WTC11 (cell line): Measurements from ENCODE around the gene CNTNAP5. TPM values are rescaled to one million over a fixed set of nuclear protein-coding genes. Genes with fewer than 3 reads are reported as not detected.

Experiments
- ATAC-seq: fragments of 200-7000 bp; cut with Tn5 transposase; 2 replicates; pipeline ENCODE4 v1.10.0; 2021; ENCODE audit warnings: mild to moderate bottlenecking, moderate library complexity
- CTCF ChIA-PET: fragments of 300-600 bp; sonication (Branson Sonifier 250); formaldehyde crosslinking; loops from one replicate; lab custom pipeline; 2021; ENCODE audit warnings: antibody characterized with exemption; lab: Charles Lee
- POLR2A ChIA-PET: fragments of 350-600 bp; sonication (Branson Sonifier 250); formaldehyde crosslinking; loops from one replicate; lab custom pipeline; 2021; ENCODE audit warnings: antibody characterized with exemption; lab: Charles Lee
- DNase-seq: peaks from one replicate; pipeline ENCODE4 v3.0.0; 2021; ENCODE audit warnings: low spot score
- H3K27ac Mint-ChIP-seq: 2 replicates; pipeline ENCODE4 v1.8.0; 2021; ENCODE audit warnings: mixed read lengths
- H3K27me3 Mint-ChIP-seq: 2 replicates; pipeline ENCODE4 v1.8.0; 2021; ENCODE audit warnings: low read depth, mild to moderate bottlenecking, moderate library complexity, mixed read lengths
- H3K36me3 Mint-ChIP-seq: 2 replicates; pipeline ENCODE4 v1.8.0; 2021; ENCODE audit warnings: mixed read lengths
- H3K4me1 Mint-ChIP-seq: 2 replicates; pipeline ENCODE4 v1.8.0; 2022; ENCODE audit warnings: mixed read lengths
- H3K4me3 Mint-ChIP-seq: 2 replicates; pipeline ENCODE4 v1.8.0; 2021; ENCODE audit warnings: mild to moderate bottlenecking, moderate library complexity, mixed read lengths
- H3K9me3 Mint-ChIP-seq: 2 replicates; pipeline ENCODE4 v1.8.0; 2021; ENCODE audit warnings: mixed read lengths
- HMGA2 ChIP-seq: fragments of 250-450 bp; sonication (Bioruptor Pico); IDR thresholded peaks from 2 replicates; pipeline ENCODE4 v1.4.0; 2021; ENCODE audit warnings: mild to moderate bottlenecking, moderate library complexity
- IRF2 ChIP-seq: sonication (generic); formaldehyde crosslinking; IDR thresholded peaks from 2 replicates; pipeline ENCODE4 v1.8.0; 2022; ENCODE audit warnings: low read depth, missing genetic modification reagents, borderline replicate concordance
- NR1H2 ChIP-seq: sonication (generic); formaldehyde crosslinking; IDR thresholded peaks from 2 replicates; pipeline ENCODE4 v1.9.0; 2021; ENCODE audit warnings: mild to moderate bottlenecking, moderate library complexity, missing genetic modification reagents
- PRRX2 ChIP-seq: fragments of 250-450 bp; sonication (Bioruptor Pico); IDR thresholded peaks from 2 replicates; pipeline ENCODE4 v1.8.0; 2021; ENCODE audit warnings: mild to moderate bottlenecking
- RELA ChIP-seq: sonication (generic); formaldehyde crosslinking; IDR thresholded peaks from 2 replicates; pipeline ENCODE4 v1.8.1; 2022; ENCODE audit warnings: missing genetic modification reagents, mild to moderate bottlenecking, borderline replicate concordance
- RORB ChIP-seq: fragments of 250-450 bp; sonication (Bioruptor Pico); IDR thresholded peaks from 2 replicates; pipeline ENCODE4 v1.9.0; 2021; ENCODE audit warnings: mild to moderate bottlenecking
- SP1 ChIP-seq: sonication (generic); formaldehyde crosslinking; conservative IDR thresholded peaks from 2 replicates; pipeline ENCODE4 v1.8.1; 2022; ENCODE audit warnings: missing genetic modification reagents
- TCF7 ChIP-seq: sonication (generic); formaldehyde crosslinking; IDR thresholded peaks from 2 replicates; pipeline ENCODE4 v1.8.0; 2022; ENCODE audit warnings: mild to moderate bottlenecking, low read depth, missing genetic modification reagents, moderate library complexity
- ZNF121 ChIP-seq: sonication (generic); formaldehyde crosslinking; IDR thresholded peaks from 2 replicates; pipeline ENCODE4 v1.8.0; 2023; ENCODE audit warnings: missing genetic modification reagents
- ZNF138 ChIP-seq: sonication (generic); formaldehyde crosslinking; conservative IDR thresholded peaks from 2 replicates; pipeline ENCODE4 v1.8.1; 2022; ENCODE audit warnings: mild to moderate bottlenecking, moderate library complexity, missing genetic modification reagents
- ZNF317 ChIP-seq: sonication (generic); formaldehyde crosslinking; IDR thresholded peaks from 2 replicates; pipeline ENCODE4 v1.8.1; 2023; ENCODE audit warnings: low read depth, mild to moderate bottlenecking, moderate library complexity, missing genetic modification reagents, borderline replicate concordance
- ZNF671 ChIP-seq: fragments of 250-450 bp; sonication (Bioruptor Pico); IDR thresholded peaks from 2 replicates; pipeline ENCODE4 v1.8.0; 2021; ENCODE audit warnings: mild to moderate bottlenecking
- total RNA-seq: library from RNA; stranded (reverse); gene quantifications from 3 replicates; pipeline ENCODE4 v1.2.3, GENCODE V29; 2021
- TF ChIP-seq, protein P1 (sequence below): sonication (generic); formaldehyde crosslinking; conservative IDR thresholded peaks from 2 replicates; pipeline ENCODE4 v1.8.1; 2023; ENCODE audit warnings: mild to moderate bottlenecking, low read depth, missing genetic modification reagents, moderate library complexity
- TF ChIP-seq, protein P2 (sequence below): fragments of 250-450 bp; sonication (Bioruptor Pico); IDR thresholded peaks from 2 replicates; pipeline ENCODE4 v1.8.0; 2021; ENCODE audit warnings: mild to moderate bottlenecking
- TF ChIP-seq, protein P3 (sequence below): sonication (generic); formaldehyde crosslinking; IDR thresholded peaks from 2 replicates; pipeline ENCODE4 v1.8.1; 2022; ENCODE audit warnings: mild to moderate bottlenecking, moderate library complexity, missing genetic modification reagents
- TF ChIP-seq, protein P4 (sequence below): fragments of 250-450 bp; sonication (Bioruptor Pico); conservative IDR thresholded peaks from 2 replicates; pipeline ENCODE4 v1.9.0; 2021; ENCODE audit warnings: mild to moderate bottlenecking
- TF ChIP-seq, protein P5 (sequence below): sonication (generic); formaldehyde crosslinking; IDR thresholded peaks from 2 replicates; pipeline ENCODE4 v1.8.1; 2023; ENCODE audit warnings: mild to moderate bottlenecking, missing genetic modification reagents
- TF ChIP-seq, protein P6 (sequence below): fragments of 250-450 bp; sonication (Bioruptor Pico); IDR thresholded peaks from 2 replicates; pipeline ENCODE4 v1.9.0; 2021; ENCODE audit warnings: moderate library complexity, mild to moderate bottlenecking, inconsistent platforms, borderline replicate concordance
- TF ChIP-seq, protein P7 (sequence below): fragments of 250-450 bp; sonication (Bioruptor Pico); IDR thresholded peaks from 2 replicates; pipeline ENCODE4 v1.9.0; 2021; ENCODE audit warnings: mild to moderate bottlenecking
- TF ChIP-seq, protein P8 (sequence below): sonication (generic); formaldehyde crosslinking; IDR thresholded peaks from 2 replicates; pipeline ENCODE4 v1.8.1; 2022; ENCODE audit warnings: low read depth, missing genetic modification reagents, borderline replicate concordance

CNTNAP5 gene
- total RNA-seq, 1 experiment from 2014 or later, result 0.22 TPM

DNA sequence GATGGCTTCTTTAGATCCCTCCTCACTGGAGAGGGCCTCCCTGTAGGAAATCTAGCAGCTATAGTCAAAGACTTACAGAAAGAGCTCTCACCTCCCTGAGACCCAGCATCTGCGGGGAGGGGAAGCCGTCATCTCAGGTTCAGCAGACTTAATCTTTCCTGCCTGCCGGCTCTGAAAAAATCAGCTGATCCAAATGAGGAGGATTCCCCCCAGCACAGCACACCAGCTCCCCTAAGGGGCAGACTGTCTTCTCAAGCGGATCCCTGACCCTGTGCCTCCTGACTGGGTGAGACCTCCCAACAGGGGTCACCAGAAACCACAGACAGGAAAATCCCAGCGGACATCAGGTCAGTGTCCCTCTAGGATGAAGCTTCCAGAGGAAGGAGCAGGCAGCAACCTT lies 601.9 kb downstream of the CNTNAP5 start (continued):
- TF ChIP-seq, protein P1, sequence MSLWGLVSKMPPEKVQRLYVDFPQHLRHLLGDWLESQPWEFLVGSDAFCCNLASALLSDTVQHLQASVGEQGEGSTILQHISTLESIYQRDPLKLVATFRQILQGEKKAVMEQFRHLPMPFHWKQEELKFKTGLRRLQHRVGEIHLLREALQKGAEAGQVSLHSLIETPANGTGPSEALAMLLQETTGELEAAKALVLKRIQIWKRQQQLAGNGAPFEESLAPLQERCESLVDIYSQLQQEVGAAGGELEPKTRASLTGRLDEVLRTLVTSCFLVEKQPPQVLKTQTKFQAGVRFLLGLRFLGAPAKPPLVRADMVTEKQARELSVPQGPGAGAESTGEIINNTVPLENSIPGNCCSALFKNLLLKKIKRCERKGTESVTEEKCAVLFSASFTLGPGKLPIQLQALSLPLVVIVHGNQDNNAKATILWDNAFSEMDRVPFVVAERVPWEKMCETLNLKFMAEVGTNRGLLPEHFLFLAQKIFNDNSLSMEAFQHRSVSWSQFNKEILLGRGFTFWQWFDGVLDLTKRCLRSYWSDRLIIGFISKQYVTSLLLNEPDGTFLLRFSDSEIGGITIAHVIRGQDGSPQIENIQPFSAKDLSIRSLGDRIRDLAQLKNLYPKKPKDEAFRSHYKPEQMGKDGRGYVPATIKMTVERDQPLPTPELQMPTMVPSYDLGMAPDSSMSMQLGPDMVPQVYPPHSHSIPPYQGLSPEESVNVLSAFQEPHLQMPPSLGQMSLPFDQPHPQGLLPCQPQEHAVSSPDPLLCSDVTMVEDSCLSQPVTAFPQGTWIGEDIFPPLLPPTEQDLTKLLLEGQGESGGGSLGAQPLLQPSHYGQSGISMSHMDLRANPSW, result no peak
- TF ChIP-seq IRF2 (CRISPR knock-in tag) (no peak), RELA (CRISPR knock-in tag) (no peak), ZNF317 (no peak), HMGA2 (no peak), RORB (CRISPR knock-in tag) (no peak)
- TF ChIP-seq, protein P2, sequence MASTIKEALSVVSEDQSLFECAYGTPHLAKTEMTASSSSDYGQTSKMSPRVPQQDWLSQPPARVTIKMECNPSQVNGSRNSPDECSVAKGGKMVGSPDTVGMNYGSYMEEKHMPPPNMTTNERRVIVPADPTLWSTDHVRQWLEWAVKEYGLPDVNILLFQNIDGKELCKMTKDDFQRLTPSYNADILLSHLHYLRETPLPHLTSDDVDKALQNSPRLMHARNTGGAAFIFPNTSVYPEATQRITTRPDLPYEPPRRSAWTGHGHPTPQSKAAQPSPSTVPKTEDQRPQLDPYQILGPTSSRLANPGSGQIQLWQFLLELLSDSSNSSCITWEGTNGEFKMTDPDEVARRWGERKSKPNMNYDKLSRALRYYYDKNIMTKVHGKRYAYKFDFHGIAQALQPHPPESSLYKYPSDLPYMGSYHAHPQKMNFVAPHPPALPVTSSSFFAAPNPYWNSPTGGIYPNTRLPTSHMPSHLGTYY, result no peak
- TF ChIP-seq, protein P3, sequence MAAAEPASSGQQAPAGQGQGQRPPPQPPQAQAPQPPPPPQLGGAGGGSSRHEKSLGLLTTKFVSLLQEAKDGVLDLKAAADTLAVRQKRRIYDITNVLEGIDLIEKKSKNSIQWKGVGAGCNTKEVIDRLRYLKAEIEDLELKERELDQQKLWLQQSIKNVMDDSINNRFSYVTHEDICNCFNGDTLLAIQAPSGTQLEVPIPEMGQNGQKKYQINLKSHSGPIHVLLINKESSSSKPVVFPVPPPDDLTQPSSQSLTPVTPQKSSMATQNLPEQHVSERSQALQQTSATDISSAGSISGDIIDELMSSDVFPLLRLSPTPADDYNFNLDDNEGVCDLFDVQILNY (CRISPR knock-in tag), result no peak
- TF ChIP-seq, protein P4, sequence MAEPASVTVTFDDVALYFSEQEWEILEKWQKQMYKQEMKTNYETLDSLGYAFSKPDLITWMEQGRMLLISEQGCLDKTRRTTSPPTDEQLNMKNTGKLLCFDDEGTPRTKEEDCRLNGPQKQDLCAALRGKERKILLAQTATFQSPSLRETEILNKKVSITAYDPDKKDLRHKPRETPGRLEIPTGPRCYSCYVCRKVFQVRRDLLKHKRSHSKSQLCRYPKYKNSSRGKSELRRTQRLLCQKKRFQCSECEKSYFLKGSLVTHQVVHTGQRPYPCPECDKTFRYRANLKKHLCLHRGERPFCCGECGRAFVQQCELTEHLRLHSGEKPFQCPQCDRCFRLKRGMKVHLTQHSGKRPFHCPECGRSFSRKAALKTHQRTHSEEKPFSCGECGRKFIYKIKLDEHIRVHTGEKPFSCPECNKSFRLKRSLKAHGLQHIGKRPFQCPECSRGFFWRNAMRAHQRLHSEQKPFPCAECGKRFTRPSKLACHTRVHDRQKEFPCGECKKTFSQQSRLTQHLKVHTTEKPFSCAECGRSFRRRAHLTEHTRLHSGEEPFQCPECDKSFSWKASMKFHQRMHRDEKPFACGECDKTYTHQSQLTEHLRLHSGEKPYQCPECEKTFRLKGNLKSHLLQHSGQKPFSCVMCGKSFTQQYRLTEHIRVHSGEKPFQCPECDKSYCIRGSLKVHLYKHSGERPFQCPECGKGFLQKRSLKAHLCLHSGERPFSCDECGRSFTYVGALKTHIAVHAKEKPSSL (CRISPR knock-in tag), result no peak

DNA sequence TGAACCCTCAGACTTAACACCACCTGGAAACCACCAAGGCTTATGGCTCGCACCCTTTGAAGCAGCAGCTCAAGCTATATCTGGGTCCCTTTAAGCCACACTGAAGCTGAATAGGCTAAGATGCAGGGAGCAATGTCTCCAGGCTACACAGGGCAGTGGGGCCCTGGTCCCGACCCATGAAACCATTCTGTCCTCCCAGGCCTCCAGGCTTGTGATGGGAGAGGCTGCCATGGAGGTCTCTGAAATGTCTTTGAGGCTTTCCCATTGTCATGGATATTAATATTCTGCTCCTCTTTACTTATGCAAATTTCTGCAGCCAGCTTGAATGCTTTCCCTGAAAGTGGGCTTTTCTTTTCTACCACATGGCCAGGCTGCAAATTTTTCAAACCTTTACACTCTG lies 608.7 kb downstream of the CNTNAP5 start:
- H3K9me3 Mint-ChIP-seq, result peaks cover 61% of the 10 kb centered on the region
- DNase-seq, result no peak
- no peak for ATAC-seq
- peaks cover 3% of the 10 kb centered on the region; the same call in 1 of the 2 replicates for H3K4me1 Mint-ChIP-seq
- no peak overlapping the region for H3K4me3 Mint-ChIP-seq
- no peak overlapping the region for H3K27ac Mint-ChIP-seq
- no peaks in the 10 kb centered on the region for H3K27me3 Mint-ChIP-seq
- TF ChIP-seq ZNF138 (no peak), ZNF671 (CRISPR knock-in tag) (no peak), TCF7 (no peak), SP1 (CRISPR knock-in tag) (no peak), ZNF121 (CRISPR knock-in tag) (no peak), NR1H2 (CRISPR knock-in tag) (no peak), PRRX2 (CRISPR knock-in tag) (no peak)
- TF ChIP-seq, protein P5, sequence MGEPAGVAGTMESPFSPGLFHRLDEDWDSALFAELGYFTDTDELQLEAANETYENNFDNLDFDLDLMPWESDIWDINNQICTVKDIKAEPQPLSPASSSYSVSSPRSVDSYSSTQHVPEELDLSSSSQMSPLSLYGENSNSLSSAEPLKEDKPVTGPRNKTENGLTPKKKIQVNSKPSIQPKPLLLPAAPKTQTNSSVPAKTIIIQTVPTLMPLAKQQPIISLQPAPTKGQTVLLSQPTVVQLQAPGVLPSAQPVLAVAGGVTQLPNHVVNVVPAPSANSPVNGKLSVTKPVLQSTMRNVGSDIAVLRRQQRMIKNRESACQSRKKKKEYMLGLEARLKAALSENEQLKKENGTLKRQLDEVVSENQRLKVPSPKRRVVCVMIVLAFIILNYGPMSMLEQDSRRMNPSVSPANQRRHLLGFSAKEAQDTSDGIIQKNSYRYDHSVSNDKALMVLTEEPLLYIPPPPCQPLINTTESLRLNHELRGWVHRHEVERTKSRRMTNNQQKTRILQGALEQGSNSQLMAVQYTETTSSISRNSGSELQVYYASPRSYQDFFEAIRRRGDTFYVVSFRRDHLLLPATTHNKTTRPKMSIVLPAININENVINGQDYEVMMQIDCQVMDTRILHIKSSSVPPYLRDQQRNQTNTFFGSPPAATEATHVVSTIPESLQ, result no peak
- TF ChIP-seq, protein P6, sequence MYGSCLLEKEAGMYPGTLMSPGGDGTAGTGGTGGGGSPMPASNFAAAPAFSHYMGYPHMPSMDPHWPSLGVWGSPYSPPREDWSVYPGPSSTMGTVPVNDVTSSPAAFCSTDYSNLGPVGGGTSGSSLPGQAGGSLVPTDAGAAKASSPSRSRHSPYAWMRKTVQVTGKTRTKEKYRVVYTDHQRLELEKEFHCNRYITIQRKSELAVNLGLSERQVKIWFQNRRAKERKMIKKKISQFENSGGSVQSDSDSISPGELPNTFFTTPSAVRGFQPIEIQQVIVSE (CRISPR knock-in tag), result no peak
- TF ChIP-seq, protein P3 (CRISPR knock-in tag), result no peak
- TF ChIP-seq, protein P7, sequence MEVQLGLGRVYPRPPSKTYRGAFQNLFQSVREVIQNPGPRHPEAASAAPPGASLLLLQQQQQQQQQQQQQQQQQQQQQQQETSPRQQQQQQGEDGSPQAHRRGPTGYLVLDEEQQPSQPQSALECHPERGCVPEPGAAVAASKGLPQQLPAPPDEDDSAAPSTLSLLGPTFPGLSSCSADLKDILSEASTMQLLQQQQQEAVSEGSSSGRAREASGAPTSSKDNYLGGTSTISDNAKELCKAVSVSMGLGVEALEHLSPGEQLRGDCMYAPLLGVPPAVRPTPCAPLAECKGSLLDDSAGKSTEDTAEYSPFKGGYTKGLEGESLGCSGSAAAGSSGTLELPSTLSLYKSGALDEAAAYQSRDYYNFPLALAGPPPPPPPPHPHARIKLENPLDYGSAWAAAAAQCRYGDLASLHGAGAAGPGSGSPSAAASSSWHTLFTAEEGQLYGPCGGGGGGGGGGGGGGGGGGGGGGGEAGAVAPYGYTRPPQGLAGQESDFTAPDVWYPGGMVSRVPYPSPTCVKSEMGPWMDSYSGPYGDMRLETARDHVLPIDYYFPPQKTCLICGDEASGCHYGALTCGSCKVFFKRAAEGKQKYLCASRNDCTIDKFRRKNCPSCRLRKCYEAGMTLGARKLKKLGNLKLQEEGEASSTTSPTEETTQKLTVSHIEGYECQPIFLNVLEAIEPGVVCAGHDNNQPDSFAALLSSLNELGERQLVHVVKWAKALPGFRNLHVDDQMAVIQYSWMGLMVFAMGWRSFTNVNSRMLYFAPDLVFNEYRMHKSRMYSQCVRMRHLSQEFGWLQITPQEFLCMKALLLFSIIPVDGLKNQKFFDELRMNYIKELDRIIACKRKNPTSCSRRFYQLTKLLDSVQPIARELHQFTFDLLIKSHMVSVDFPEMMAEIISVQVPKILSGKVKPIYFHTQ (CRISPR knock-in tag), result no peak
- TF ChIP-seq, protein P8, sequence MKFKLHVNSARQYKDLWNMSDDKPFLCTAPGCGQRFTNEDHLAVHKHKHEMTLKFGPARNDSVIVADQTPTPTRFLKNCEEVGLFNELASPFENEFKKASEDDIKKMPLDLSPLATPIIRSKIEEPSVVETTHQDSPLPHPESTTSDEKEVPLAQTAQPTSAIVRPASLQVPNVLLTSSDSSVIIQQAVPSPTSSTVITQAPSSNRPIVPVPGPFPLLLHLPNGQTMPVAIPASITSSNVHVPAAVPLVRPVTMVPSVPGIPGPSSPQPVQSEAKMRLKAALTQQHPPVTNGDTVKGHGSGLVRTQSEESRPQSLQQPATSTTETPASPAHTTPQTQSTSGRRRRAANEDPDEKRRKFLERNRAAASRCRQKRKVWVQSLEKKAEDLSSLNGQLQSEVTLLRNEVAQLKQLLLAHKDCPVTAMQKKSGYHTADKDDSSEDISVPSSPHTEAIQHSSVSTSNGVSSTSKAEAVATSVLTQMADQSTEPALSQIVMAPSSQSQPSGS, result no peak
- peaks cover 43% of the 10 kb centered on the region for H3K36me3 Mint-ChIP-seq
- ChIA-PET POLR2A (no interaction called here), CTCF (no interaction called here)
